ENCODE data around the gene GNB5.

DNA sequence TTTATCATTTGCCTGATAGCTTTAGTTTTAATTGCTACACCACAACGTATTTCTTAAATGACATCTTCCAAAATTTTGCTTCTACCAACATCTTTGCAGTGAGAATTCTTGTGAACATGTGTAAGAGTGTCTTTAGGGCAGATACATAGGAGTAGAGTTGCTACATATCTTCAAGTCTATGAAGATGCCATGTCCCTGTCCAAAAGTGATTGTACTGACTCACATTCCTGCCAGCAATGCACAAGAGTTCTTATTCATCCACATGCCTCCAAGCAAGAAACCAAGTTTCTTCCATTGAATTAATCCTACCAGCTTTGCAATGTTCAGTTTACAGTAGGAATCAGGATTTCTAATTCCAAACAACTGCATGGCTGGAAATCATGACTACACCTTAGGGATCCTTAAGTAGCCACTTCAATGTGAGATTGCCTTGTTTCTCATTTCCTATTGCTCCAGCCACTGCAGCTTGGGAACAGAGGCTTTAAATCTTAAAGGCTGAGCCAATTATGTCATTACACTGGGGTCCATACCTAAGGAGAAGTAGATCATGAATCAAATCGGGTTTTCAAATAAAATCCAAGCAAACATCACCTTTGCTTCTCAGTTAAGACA lies 123.1 kb downstream of the GNB5 start:
- TF ChIP-seq EZH2 (IDR thresholded peaks at IDR 0.05; ENCODE audit: borderline replicate concordance, low read depth, low read length, poor library complexity, severe bottlenecking), result no peak
- TF ChIP-seq, protein P1, sequence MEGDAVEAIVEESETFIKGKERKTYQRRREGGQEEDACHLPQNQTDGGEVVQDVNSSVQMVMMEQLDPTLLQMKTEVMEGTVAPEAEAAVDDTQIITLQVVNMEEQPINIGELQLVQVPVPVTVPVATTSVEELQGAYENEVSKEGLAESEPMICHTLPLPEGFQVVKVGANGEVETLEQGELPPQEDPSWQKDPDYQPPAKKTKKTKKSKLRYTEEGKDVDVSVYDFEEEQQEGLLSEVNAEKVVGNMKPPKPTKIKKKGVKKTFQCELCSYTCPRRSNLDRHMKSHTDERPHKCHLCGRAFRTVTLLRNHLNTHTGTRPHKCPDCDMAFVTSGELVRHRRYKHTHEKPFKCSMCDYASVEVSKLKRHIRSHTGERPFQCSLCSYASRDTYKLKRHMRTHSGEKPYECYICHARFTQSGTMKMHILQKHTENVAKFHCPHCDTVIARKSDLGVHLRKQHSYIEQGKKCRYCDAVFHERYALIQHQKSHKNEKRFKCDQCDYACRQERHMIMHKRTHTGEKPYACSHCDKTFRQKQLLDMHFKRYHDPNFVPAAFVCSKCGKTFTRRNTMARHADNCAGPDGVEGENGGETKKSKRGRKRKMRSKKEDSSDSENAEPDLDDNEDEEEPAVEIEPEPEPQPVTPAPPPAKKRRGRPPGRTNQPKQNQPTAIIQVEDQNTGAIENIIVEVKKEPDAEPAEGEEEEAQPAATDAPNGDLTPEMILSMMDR (conservative IDR thresholded peaks at IDR 0.05; ENCODE audit: low read depth, low read length), result no peak

Data from A673 (cell line).